Breast epithelium (tissue), 3 donors: Measurements from ENCODE around the gene COL26A1.

Experiments
- POLR2A ChIP-seq: fragments of 450-650 bp; IDR thresholded peaks from one replicate; pipeline ENCODE4 v1.6.1; 2016; ENCODE audit warnings: antibody characterized with exemption, mild to moderate bottlenecking, moderate library complexity
- POLR2AphosphoS5 ChIP-seq, 3 donors: sonication (generic); formaldehyde crosslinking; IDR thresholded peaks; one replicate each; pipeline ENCODE4 v1.6.1; 2017; ENCODE audit warnings: antibody characterized with exemption in 3 of 3

- TF ChIP-seq POLR2AphosphoS5 (IDR thresholded peaks at IDR 0.05): no peak
- TF ChIP-seq POLR2A: no peak
Measured at GRCh38 chr7:101598986-101599771, 236.5 kb downstream of the COL26A1 start.
